Measurements from ENCODE around the gene GALNT7. TPM values are rescaled to one million over a fixed set of nuclear protein-coding genes. Genes with fewer than 3 reads are reported as not detected.

The GALNT7 gene
- total RNA-seq, 1 experiment from 2014 or later, result 13.8 TPM

GRCh38 chr4:173243321-173243720 is 74.7 kb downstream of the GALNT7 start:
- Histone ChIP-seq H3K79me2 (ENCODE audit: low read length) (peaks cover 11% of the 10 kb centered on the region; the same call in 1 of the 2 replicates), H3K4me2 (ENCODE audit: low read length) (peak overlapping the region; percentile 30), H3K9me2 (replicated peaks; ENCODE audit: low read length) (no peaks in the 10 kb centered on the region), H3K27ac (ENCODE audit: low read length) (peak overlapping the region; percentile 22), H3K36me3 (ENCODE audit: low read depth, low read length) (no peaks in the 10 kb centered on the region), H3K4me3 (ENCODE audit: low read length) (no peak overlapping the region), H3F3A (ENCODE audit: low read length, unreplicated experiment) (no peaks in the 10 kb centered on the region), H3K27me3 (ENCODE audit: low read length) (no peaks in the 10 kb centered on the region), H3K9me3 (ENCODE audit: low read length) (no peaks in the 10 kb centered on the region), H3K4me1 (ENCODE audit: insufficient read depth, low read length) (peaks cover 18% of the 10 kb centered on the region), H4K20me1 (ENCODE audit: low read length) (no peaks in the 10 kb centered on the region), H2AFZ (ENCODE audit: low read length) (no peak overlapping the region), H3K9ac (ENCODE audit: low read length) (no peak overlapping the region)
- POLR2A ChIA-PET (ENCODE audit: unreplicated experiment), result no interaction called here
- BruUV-seq (replicated peaks), result no TSS peak
- DNase-seq, result peak; percentile 80
- ATAC-seq, result peak; percentile 99
- TF ChIP-seq EZH2phosphoT487 (IDR thresholded peaks at IDR 0.05; ENCODE audit: borderline replicate concordance, low read length), result no peak
- TF ChIP-seq, protein P1, sequence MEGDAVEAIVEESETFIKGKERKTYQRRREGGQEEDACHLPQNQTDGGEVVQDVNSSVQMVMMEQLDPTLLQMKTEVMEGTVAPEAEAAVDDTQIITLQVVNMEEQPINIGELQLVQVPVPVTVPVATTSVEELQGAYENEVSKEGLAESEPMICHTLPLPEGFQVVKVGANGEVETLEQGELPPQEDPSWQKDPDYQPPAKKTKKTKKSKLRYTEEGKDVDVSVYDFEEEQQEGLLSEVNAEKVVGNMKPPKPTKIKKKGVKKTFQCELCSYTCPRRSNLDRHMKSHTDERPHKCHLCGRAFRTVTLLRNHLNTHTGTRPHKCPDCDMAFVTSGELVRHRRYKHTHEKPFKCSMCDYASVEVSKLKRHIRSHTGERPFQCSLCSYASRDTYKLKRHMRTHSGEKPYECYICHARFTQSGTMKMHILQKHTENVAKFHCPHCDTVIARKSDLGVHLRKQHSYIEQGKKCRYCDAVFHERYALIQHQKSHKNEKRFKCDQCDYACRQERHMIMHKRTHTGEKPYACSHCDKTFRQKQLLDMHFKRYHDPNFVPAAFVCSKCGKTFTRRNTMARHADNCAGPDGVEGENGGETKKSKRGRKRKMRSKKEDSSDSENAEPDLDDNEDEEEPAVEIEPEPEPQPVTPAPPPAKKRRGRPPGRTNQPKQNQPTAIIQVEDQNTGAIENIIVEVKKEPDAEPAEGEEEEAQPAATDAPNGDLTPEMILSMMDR (conservative IDR thresholded peaks at IDR 0.05; ENCODE audit: low read depth, low read length), result no peak
- CTCF ChIA-PET, result interaction anchor here (0.5 to 1.0 kb wide), 2 partner anchors 9 to 230 kb away, joined by 4 to 11 read pairs; no protein-coding TSS in a partner anchor
- intact Hi-C loops (cut with micrococcal nuclease), result no loop called here

GRCh38 chr4:173243917-173244658 is 75.5 kb downstream of the GALNT7 start:
- Histone ChIP-seq H3K27me3 (ENCODE audit: low read length) (no peaks in the 10 kb centered on the region), H3K27ac (ENCODE audit: low read length) (peak overlapping the region; percentile 20; the same call in 1 of the 2 replicates), H3K4me2 (ENCODE audit: low read length) (peak overlapping the region; percentile 30), H3K9me3 (ENCODE audit: low read length) (no peaks in the 10 kb centered on the region), H3F3A (ENCODE audit: low read length, unreplicated experiment) (no peaks in the 10 kb centered on the region), H4K20me1 (ENCODE audit: low read length) (no peaks in the 10 kb centered on the region), H3K9me2 (replicated peaks; ENCODE audit: low read length) (no peaks in the 10 kb centered on the region), H3K9ac (ENCODE audit: low read length) (no peak overlapping the region), H3K79me2 (ENCODE audit: low read length) (peaks cover 10% of the 10 kb centered on the region; the same call in 1 of the 2 replicates), H3K4me1 (ENCODE audit: insufficient read depth, low read length) (peaks cover 18% of the 10 kb centered on the region), H2AFZ (ENCODE audit: low read length) (no peak overlapping the region), H3K4me3 (ENCODE audit: low read length) (no peak overlapping the region), H3K36me3 (ENCODE audit: low read depth, low read length) (no peaks in the 10 kb centered on the region)
- ATAC-seq (no peak), DNase-seq (no peak)
- CTCF ChIA-PET, result interaction anchor here (1.0 kb wide), 1 partner anchor 8 kb away, joined by 4 read pairs; no protein-coding TSS in a partner anchor
- TF ChIP-seq, protein P1 (conservative IDR thresholded peaks at IDR 0.05; ENCODE audit: low read depth, low read length), result no peak
- TF ChIP-seq EZH2 (IDR thresholded peaks at IDR 0.05; ENCODE audit: low read length, unreplicated experiment), result no peak
- TF ChIP-seq EZH2phosphoT487 (IDR thresholded peaks at IDR 0.05; ENCODE audit: borderline replicate concordance, low read length), result no peak
- intact Hi-C loops (cut with micrococcal nuclease), result no loop called here
- BruUV-seq (replicated peaks), result no TSS peak
- POLR2A ChIA-PET (ENCODE audit: unreplicated experiment), result no interaction called here

DNA sequence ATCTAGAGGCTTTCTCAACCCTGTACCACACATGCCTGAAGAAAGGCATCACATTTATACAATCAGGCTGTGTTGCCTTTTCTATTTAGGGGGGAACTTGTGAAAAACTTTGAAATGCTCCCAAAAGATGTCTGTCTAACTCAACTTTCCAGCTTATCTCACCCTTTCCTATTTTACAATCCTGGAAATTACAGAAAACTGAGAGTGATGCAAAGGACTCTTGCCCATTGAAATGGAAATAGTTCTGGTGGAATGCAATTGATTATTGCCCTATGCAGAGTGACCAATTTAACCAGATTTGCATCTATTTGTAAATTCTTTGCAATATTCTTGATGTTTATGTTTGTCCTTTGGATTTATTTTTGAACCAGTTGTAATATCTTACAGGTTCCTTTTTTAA is 77.3 kb downstream of the GALNT7 start:
- no peak overlapping the region for H2AFZ ChIP-seq (ENCODE audit: low read length)
- no peak overlapping the region for H3K4me2 ChIP-seq (ENCODE audit: low read length)
- H3K27me3 ChIP-seq (ENCODE audit: low read length), result no peaks in the 10 kb centered on the region
- no peak for ATAC-seq
- intact Hi-C loops (cut with micrococcal nuclease), result no loop called here
- H3K4me1 ChIP-seq (ENCODE audit: insufficient read depth, low read length), result peaks cover 18% of the 10 kb centered on the region
- H3K79me2 ChIP-seq (ENCODE audit: low read length), result peaks cover 10% of the 10 kb centered on the region; the same call in 1 of the 2 replicates
- CTCF ChIA-PET, result no interaction called here
- no peak overlapping the region for H3K4me3 ChIP-seq (ENCODE audit: low read length)
- no peaks in the 10 kb centered on the region for H3F3A ChIP-seq (ENCODE audit: low read length, unreplicated experiment)
- no peaks in the 10 kb centered on the region for H3K9me2 ChIP-seq (replicated peaks; ENCODE audit: low read length)
- TF ChIP-seq EZH2phosphoT487 (IDR thresholded peaks at IDR 0.05; ENCODE audit: borderline replicate concordance, low read length), result no peak
- TF ChIP-seq, protein P1 (conservative IDR thresholded peaks at IDR 0.05; ENCODE audit: low read depth, low read length), result no peak
- TF ChIP-seq EZH2 (IDR thresholded peaks at IDR 0.05; ENCODE audit: low read length, unreplicated experiment), result no peak
- no peak overlapping the region for H3K27ac ChIP-seq (ENCODE audit: low read length)
- POLR2A ChIA-PET (ENCODE audit: unreplicated experiment), result no interaction called here
- no peak overlapping the region for H3K9ac ChIP-seq (ENCODE audit: low read length)
- no peak for DNase-seq
- H3K36me3 ChIP-seq (ENCODE audit: low read depth, low read length), result no peaks in the 10 kb centered on the region
- H3K9me3 ChIP-seq (ENCODE audit: low read length), result no peaks in the 10 kb centered on the region
- H4K20me1 ChIP-seq (ENCODE audit: low read length), result no peaks in the 10 kb centered on the region
- no TSS peak for BruUV-seq (replicated peaks)

Data from PC-3 (cell line).